ENCODE data around the gene TRERF1. TPM values are rescaled to one million over a fixed set of nuclear protein-coding genes. Genes with fewer than 3 reads are reported as not detected.

Gene TRERF1
- total RNA-seq, 4 donors from 2014 or later, result 0.47 to 0.87 (median 0.50) TPM

DNA sequence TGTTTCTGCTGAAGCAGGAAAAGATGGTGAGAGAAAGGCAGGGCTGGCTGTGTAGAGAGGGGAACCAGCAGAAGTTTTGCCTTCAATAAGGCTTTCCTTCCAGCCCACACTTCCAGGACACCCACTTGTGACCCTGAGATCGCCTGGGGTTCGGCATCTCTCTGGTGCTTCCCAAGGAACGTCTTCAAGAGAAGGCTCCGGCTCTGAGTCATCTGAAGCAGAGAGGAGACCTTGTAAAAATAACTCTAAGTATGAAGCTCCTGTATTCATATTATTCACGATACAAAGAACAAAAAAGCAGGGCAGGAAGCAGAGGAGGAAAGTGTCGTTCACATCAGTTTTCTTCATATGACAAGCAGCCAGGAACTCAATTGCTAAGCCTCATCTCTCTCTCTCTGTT lies 138.7 kb downstream of the TRERF1 start:
- no peak for TF ChIP-seq POLR2A (IDR thresholded peaks at IDR 0.05)
- TF ChIP-seq, protein P1, sequence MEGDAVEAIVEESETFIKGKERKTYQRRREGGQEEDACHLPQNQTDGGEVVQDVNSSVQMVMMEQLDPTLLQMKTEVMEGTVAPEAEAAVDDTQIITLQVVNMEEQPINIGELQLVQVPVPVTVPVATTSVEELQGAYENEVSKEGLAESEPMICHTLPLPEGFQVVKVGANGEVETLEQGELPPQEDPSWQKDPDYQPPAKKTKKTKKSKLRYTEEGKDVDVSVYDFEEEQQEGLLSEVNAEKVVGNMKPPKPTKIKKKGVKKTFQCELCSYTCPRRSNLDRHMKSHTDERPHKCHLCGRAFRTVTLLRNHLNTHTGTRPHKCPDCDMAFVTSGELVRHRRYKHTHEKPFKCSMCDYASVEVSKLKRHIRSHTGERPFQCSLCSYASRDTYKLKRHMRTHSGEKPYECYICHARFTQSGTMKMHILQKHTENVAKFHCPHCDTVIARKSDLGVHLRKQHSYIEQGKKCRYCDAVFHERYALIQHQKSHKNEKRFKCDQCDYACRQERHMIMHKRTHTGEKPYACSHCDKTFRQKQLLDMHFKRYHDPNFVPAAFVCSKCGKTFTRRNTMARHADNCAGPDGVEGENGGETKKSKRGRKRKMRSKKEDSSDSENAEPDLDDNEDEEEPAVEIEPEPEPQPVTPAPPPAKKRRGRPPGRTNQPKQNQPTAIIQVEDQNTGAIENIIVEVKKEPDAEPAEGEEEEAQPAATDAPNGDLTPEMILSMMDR (IDR thresholded peaks at IDR 0.05 in 4 of 5, conservative IDR thresholded peaks at IDR 0.05 in 1 of 5), result no peak

DNA sequence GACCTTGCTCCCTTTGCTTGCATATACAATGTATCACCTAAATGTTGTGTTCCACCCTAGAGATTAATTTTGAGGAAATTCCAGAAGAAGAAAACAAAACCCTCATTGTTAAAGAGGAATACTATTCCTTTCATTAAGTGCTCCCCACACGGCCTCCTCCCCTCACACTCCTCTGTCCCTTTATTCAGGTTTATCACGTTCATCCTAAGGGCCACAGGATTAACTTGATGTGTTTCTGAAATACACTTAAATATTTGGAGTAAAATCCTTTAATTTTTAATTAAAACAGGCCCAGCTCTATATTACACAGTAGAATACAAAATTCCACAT lies 144.6 kb downstream of the TRERF1 start:
- DNase-seq (no peak), ATAC-seq (no peak)
- H3K36me3 ChIP-seq, result no peaks in the 10 kb centered on the region
- H3K27ac ChIP-seq, result no peak overlapping the region
- TF ChIP-seq, protein P1 (IDR thresholded peaks at IDR 0.05 in 4 of 5, conservative IDR thresholded peaks at IDR 0.05 in 1 of 5), result no peak
- no peak for TF ChIP-seq POLR2A (IDR thresholded peaks at IDR 0.05)
- H3K27me3 ChIP-seq, result no peaks in the 10 kb centered on the region
- intact Hi-C loops (cut with DNase I; ENCODE audit: low total_unique reads), result no loop called here
- H3K4me3 ChIP-seq, result no peak overlapping the region
- in situ Hi-C loops (cut with MboI; ENCODE audit: low sequenced_read_pairs in 4 of 4), result no loop called here
- no peaks in the 10 kb centered on the region for H3K9me3 ChIP-seq
- H3K4me1 ChIP-seq, result no peaks in the 10 kb centered on the region

More for the DNA sequence above, 138.7 kb downstream of the TRERF1 start:
- ATAC-seq (no peak), DNase-seq (no peak)
- no peaks in the 10 kb centered on the region for H3K4me1 ChIP-seq
- H3K36me3 ChIP-seq, result no peaks in the 10 kb centered on the region
- peak overlapping the region in 1 of 4 donors; percentile 13 for H3K27ac ChIP-seq
- no peaks in the 10 kb centered on the region for H3K27me3 ChIP-seq
- H3K4me3 ChIP-seq, result no peak overlapping the region
- intact Hi-C loops (cut with DNase I; ENCODE audit: low total_unique reads) (no loop called here), in situ Hi-C loops (cut with MboI; ENCODE audit: low sequenced_read_pairs in 4 of 4) (no loop called here)
- no peaks in the 10 kb centered on the region for H3K9me3 ChIP-seq

DNA sequence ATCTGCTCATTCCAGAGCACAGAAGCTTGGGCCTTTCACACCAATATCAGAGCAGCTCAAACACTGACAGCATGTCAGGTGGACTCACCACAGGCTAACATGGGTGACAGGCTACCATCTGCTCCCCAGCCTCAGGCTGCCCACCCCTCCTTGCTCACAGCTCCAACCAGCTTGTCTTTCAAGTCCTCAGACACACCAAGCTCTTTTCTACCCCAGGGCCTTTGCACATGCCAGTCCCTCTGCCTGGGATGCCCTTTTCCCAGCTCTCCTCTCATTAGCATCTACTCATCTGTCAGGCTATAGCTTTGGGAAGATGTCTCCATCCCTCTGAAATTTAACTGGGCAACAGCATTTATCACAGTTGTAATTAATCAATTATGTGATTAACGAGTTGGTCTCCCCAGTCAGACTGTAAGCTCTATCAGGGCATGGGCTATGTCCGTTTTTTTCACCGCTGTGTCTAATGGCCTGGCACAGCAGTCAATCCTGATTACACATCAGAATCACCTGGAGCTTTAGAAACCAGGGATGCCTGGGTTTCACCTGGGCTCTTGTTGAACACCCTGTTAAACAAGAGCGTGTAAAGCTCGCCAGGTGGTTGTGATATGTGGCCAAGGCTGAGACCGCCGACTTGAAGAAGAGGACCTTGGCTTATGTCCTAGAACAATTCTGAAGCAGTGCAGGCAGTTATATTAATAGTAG lies 145.1 kb downstream of the TRERF1 start:
- Histone ChIP-seq H3K9me3 (no peaks in the 10 kb centered on the region), H3K27ac (no peak overlapping the region), H3K36me3 (no peaks in the 10 kb centered on the region), H3K4me3 (no peak overlapping the region), H3K4me1 (no peaks in the 10 kb centered on the region), H3K27me3 (no peaks in the 10 kb centered on the region)
- no peak for ATAC-seq
- in situ Hi-C loops (cut with MboI; ENCODE audit: low sequenced_read_pairs in 4 of 4) (no loop called here), intact Hi-C loops (cut with DNase I; ENCODE audit: low total_unique reads) (no loop called here)
- TF ChIP-seq, protein P1 (IDR thresholded peaks at IDR 0.05 in 4 of 5, conservative IDR thresholded peaks at IDR 0.05 in 1 of 5), result no peak
- TF ChIP-seq POLR2A (IDR thresholded peaks at IDR 0.05), result no peak
- no peak for DNase-seq

DNA sequence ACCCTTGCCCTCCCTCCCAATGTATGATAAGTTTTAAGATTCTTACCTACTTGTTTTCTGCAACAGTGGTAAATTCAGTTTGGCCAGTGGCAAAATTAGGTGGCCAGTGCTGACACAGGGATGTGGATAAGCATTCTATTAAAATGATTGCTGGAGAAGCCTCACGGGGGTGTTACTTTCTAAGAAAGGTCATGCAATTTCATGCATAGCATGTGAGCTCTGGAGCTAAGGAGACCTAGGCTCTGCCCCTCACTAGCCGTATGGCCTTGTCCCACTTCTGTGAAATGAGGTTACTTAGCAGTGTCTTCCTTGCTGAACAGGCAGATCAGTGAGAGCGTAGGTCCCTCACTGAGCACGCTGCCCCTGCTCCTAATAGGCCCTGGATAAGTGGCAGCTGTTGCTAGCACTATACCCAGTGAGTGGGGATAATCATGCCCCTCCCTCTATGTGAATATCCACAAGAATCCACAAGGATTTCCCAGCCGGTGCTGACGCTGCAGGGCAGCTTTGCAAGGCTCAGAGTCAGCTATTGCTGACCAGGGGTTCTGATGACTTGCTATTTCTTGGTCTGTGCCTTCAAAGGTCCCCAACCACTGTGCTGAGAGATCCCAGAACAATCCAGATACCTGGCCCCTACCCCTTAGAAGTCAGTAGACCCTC lies 147.5 kb downstream of the TRERF1 start:
- in situ Hi-C loops (cut with MboI; ENCODE audit: low sequenced_read_pairs in 4 of 4) (no loop called here), intact Hi-C loops (cut with DNase I; ENCODE audit: low total_unique reads) (no loop called here)
- no peaks in the 10 kb centered on the region for H3K36me3 ChIP-seq
- TF ChIP-seq POLR2A (IDR thresholded peaks at IDR 0.05), result no peak
- TF ChIP-seq, protein P1 (IDR thresholded peaks at IDR 0.05 in 4 of 5, conservative IDR thresholded peaks at IDR 0.05 in 1 of 5), result no peak
- no peaks in the 10 kb centered on the region for H3K4me1 ChIP-seq
- H3K27ac ChIP-seq, result no peak overlapping the region
- ATAC-seq (no peak), DNase-seq (no peak)
- H3K9me3 ChIP-seq, result no peaks in the 10 kb centered on the region
- H3K4me3 ChIP-seq, result no peak overlapping the region
- H3K27me3 ChIP-seq, result no peaks in the 10 kb centered on the region

All from gastrocnemius medialis (tissue), 4 donors.